Astrocyte (in vitro differentiated cells and primary cell): ENCODE measurements around the gene IGFN1. TPM values are rescaled to one million over a fixed set of nuclear protein-coding genes. Genes with fewer than 3 reads are reported as not detected.

Experiments used
- DNase-seq: peaks from one replicate; pipeline ENCODE4 v3.0.0-alpha.2; 2010; ENCODE audit warnings: low read depth
- FAIRE-seq: peaks from 2 replicates; lab custom pipeline; 2011; peaks lifted over from hg19 to GRCh38; lab: Jason Lieb, UNC
- H2AFZ ChIP-seq: 2 replicates; pipeline ENCODE4 v1.6.0; 2012; ENCODE audit warnings: low read depth, low read length, inconsistent platforms
- H3K27ac ChIP-seq: 2 replicates; pipeline ENCODE4 v1.5.1; 2011; ENCODE audit warnings: low read depth, low read length, inconsistent platforms
- H3K27me3 ChIP-seq: 2 replicates; pipeline ENCODE4 v1.6.0; 2011; ENCODE audit warnings: low read length, inconsistent platforms; ENCODE audit not compliant: insufficient read depth
- H3K36me3 ChIP-seq: 2 replicates; pipeline ENCODE4 v1.5.1; 2011; ENCODE audit warnings: low read length, inconsistent platforms; ENCODE audit not compliant: insufficient read depth
- H3K4me1 ChIP-seq: 2 replicates; pipeline ENCODE4 v1.5.1; 2011; ENCODE audit warnings: low read length, inconsistent platforms; ENCODE audit not compliant: insufficient read depth
- H3K4me2 ChIP-seq: 2 replicates; pipeline ENCODE4 v1.6.0; 2012; ENCODE audit warnings: low read length, inconsistent platforms
- H3K4me3 ChIP-seq: 2 replicates; pipeline ENCODE4 v1.5.1; 2011; ENCODE audit warnings: low read depth, mild to moderate bottlenecking, low read length, inconsistent platforms; ENCODE audit not compliant: insufficient read depth
- H3K79me2 ChIP-seq: 2 replicates; pipeline ENCODE4 v1.6.0; 2012; ENCODE audit warnings: mild to moderate bottlenecking, low read length, inconsistent platforms; ENCODE audit not compliant: insufficient read depth
- H3K9ac ChIP-seq: 2 replicates; pipeline ENCODE4 v1.6.0; 2012; ENCODE audit warnings: mild to moderate bottlenecking, low read length, inconsistent platforms
- H3K9me3 ChIP-seq: 2 replicates; pipeline ENCODE4 v1.5.1; 2012; ENCODE audit warnings: low read depth, mild to moderate bottlenecking, low read length, inconsistent platforms; ENCODE audit not compliant: insufficient read depth
- H4K20me1 ChIP-seq: 2 replicates; pipeline ENCODE4 v1.6.0; 2012; ENCODE audit warnings: low read length, inconsistent platforms; ENCODE audit not compliant: insufficient read depth
- H3K27ac Mint-ChIP-seq: one replicate; pipeline ENCODE4 v1.8.0; 2021; ENCODE audit warnings: mild to moderate bottlenecking, mixed read lengths; ENCODE audit not compliant: unreplicated experiment
- H3K27me3 Mint-ChIP-seq: one replicate; pipeline ENCODE4 v1.8.0; 2021; ENCODE audit warnings: low read depth, mixed read lengths; ENCODE audit not compliant: unreplicated experiment
- H3K36me3 Mint-ChIP-seq: one replicate; pipeline ENCODE4 v1.8.0; 2021; ENCODE audit warnings: low read depth, mixed read lengths; ENCODE audit not compliant: unreplicated experiment
- H3K4me1 Mint-ChIP-seq: one replicate; pipeline ENCODE4 v1.8.0; 2021; ENCODE audit warnings: low read depth, mixed read lengths; ENCODE audit not compliant: unreplicated experiment
- H3K4me3 Mint-ChIP-seq: one replicate; pipeline ENCODE4 v1.8.0; 2021; ENCODE audit warnings: mild to moderate bottlenecking, moderate library complexity, mixed read lengths; ENCODE audit not compliant: unreplicated experiment
- H3K9me3 Mint-ChIP-seq: one replicate; pipeline ENCODE4 v1.8.0; 2021; ENCODE audit warnings: mild to moderate bottlenecking, mixed read lengths; ENCODE audit not compliant: unreplicated experiment
- EZH2 ChIP-seq: IDR thresholded peaks from 2 replicates; pipeline ENCODE4 v1.6.1; 2012; ENCODE audit warnings: mild to moderate bottlenecking, low read length, inconsistent platforms; ENCODE audit not compliant: insufficient read depth
- total RNA-seq: library from RNA; stranded (reverse); gene quantifications from 2 replicates; pipeline ENCODE4 v1.2.1, GENCODE V29; 2021
- TF ChIP-seq, protein P1 (sequence below): IDR thresholded peaks from 2 replicates; pipeline ENCODE4 v1.5.1; 2011; ENCODE audit warnings: low read depth, mild to moderate bottlenecking, inconsistent platforms, low read length, moderate library complexity; ENCODE audit not compliant: insufficient read depth

Gene IGFN1
- total RNA-seq, 1 donor from 2014 or later: 0.02 TPM

DNA sequence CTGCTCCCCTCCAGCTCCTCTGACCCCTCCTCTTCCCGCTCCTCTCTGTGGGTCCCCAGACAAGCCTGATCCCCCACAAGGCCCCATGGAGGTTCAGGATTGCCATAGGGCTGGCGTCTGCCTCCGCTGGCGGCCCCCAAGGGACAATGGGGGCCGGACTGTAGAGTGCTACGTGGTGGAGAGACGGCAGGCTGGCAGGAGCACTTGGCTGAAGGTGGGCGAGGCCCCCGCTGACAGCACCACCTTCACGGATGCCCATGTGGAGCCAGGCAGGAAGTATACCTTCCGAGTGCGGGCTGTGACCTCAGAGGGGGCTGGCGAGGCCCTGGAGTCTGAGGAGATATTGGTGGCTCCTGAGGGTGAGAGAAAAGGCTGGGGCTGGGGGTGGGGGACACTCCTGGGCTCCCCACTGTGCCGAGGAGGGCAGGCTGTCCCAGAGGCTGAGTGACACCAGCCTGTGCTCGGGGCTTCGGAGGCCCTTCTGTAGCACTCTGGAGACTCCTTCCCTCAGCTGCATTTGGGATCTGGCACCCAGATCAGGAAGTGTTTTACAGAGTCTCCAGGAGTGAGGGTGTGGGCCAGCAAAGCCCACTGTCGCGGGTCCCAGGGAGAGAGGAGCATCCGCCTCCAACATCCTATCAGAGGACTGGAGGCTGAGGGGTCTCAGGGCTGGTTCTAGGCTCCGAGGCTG lies 25.9 kb downstream of the IGFN1 start:
- peaks cover 4% of the 10 kb centered on the region for H3K36me3 Mint-ChIP-seq
- DNase-seq (no peak), FAIRE-seq (no peak)
- no peaks in the 10 kb centered on the region for H3K4me1 Mint-ChIP-seq
- Histone ChIP-seq H3K4me1 (no peaks in the 10 kb centered on the region), H3K27ac (no peak overlapping the region), H2AFZ (no peak overlapping the region), H3K79me2 (no peaks in the 10 kb centered on the region), H3K36me3 (no peaks in the 10 kb centered on the region), H3K9me3 (no peaks in the 10 kb centered on the region), H3K27me3 (peaks cover 10% of the 10 kb centered on the region), H3K9ac (no peak overlapping the region), H3K4me2 (no peak overlapping the region), H3K4me3 (no peak overlapping the region), H4K20me1 (no peaks in the 10 kb centered on the region)
- peaks cover 62% of the 10 kb centered on the region for H3K27me3 Mint-ChIP-seq
- H3K9me3 Mint-ChIP-seq: peaks cover 3% of the 10 kb centered on the region
- no peak for TF ChIP-seq EZH2
- TF ChIP-seq, protein P1, sequence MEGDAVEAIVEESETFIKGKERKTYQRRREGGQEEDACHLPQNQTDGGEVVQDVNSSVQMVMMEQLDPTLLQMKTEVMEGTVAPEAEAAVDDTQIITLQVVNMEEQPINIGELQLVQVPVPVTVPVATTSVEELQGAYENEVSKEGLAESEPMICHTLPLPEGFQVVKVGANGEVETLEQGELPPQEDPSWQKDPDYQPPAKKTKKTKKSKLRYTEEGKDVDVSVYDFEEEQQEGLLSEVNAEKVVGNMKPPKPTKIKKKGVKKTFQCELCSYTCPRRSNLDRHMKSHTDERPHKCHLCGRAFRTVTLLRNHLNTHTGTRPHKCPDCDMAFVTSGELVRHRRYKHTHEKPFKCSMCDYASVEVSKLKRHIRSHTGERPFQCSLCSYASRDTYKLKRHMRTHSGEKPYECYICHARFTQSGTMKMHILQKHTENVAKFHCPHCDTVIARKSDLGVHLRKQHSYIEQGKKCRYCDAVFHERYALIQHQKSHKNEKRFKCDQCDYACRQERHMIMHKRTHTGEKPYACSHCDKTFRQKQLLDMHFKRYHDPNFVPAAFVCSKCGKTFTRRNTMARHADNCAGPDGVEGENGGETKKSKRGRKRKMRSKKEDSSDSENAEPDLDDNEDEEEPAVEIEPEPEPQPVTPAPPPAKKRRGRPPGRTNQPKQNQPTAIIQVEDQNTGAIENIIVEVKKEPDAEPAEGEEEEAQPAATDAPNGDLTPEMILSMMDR: no peak
- no peak overlapping the region for H3K27ac Mint-ChIP-seq
- H3K4me3 Mint-ChIP-seq: no peak overlapping the region

DNA sequence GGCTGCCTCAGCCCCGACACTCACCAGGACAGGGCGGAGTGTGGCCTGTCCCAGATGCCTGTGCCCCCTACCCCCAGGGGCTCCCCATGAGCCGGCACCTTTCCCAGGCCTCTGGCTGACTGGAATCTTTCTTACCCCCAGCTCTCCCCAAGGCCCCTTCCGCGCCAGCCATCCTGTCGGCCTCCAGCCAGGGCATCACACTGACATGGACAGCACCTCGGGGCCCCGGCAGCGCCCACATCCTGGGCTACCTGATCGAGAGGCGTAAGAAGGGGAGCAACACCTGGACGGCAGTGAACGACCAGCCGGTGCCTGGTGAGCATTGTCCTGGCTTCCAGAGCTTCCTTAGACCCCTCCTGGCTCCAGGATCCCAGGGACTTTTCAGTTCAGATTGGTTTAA lies 26.5 kb downstream of the IGFN1 start:
- Histone ChIP-seq H2AFZ (no peak overlapping the region), H3K36me3 (no peaks in the 10 kb centered on the region), H3K27ac (no peak overlapping the region), H3K4me3 (no peak overlapping the region), H3K79me2 (no peaks in the 10 kb centered on the region), H3K4me2 (no peak overlapping the region), H3K9me3 (no peaks in the 10 kb centered on the region), H4K20me1 (no peaks in the 10 kb centered on the region), H3K4me1 (no peaks in the 10 kb centered on the region), H3K27me3 (peaks cover 4% of the 10 kb centered on the region), H3K9ac (no peak overlapping the region)
- Mint-ChIP-seq H3K9me3 (peaks cover 3% of the 10 kb centered on the region), H3K36me3 (peaks cover 4% of the 10 kb centered on the region), H3K4me1 (no peaks in the 10 kb centered on the region), H3K27ac (no peak overlapping the region), H3K27me3 (peaks cover 58% of the 10 kb centered on the region), H3K4me3 (no peak overlapping the region)
- FAIRE-seq (no peak), DNase-seq (no peak)
- TF ChIP-seq, protein P1: no peak
- TF ChIP-seq EZH2: no peak

DNA sequence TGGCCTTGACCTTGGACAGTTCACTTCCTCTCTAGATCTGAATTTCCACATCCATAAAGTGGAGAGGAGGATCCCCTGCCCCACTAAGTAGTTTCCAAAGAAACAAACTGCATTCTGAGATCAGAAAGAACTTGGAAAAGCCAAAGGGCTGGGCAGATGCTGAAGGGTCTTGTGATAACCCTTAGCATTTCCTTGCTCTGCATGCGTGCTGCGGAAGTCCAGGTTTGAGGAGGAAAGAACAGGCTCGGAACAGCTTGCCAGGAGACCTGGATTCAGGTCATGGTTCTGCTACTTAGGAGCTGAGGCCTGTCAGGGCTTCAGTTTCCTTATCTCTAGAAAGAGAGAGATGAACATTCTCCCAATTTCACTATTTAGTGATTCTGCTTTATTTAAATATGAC lies 27.2 kb downstream of the IGFN1 start:
- Mint-ChIP-seq H3K36me3 (peaks cover 4% of the 10 kb centered on the region), H3K27me3 (peaks cover 54% of the 10 kb centered on the region), H3K4me1 (no peaks in the 10 kb centered on the region), H3K4me3 (no peak overlapping the region), H3K9me3 (peaks cover 3% of the 10 kb centered on the region), H3K27ac (no peak overlapping the region)
- DNase-seq: no peak
- FAIRE-seq: no peak
- Histone ChIP-seq H3K4me1 (no peaks in the 10 kb centered on the region), H3K4me2 (no peak overlapping the region), H3K27ac (no peak overlapping the region), H3K4me3 (no peak overlapping the region), H3K27me3 (peaks cover 2% of the 10 kb centered on the region), H3K79me2 (no peaks in the 10 kb centered on the region), H3K9me3 (no peaks in the 10 kb centered on the region), H4K20me1 (no peaks in the 10 kb centered on the region), H2AFZ (no peak overlapping the region), H3K9ac (no peak overlapping the region), H3K36me3 (no peaks in the 10 kb centered on the region)
- TF ChIP-seq, protein P1: no peak
- TF ChIP-seq EZH2: no peak
